DOHH2 (cell line): ENCODE results near the gene FILIP1.

Experiments
- EZH2phosphoT487 ChIP-seq: fragments of 200-600 bp; sonication (generic); IDR thresholded peaks from 2 replicates; pipeline ENCODE4 v1.6.1; 2017; ENCODE audit warnings: borderline replicate concordance, mild to moderate bottlenecking, antibody characterized with exemption, low read length, moderate library complexity, mixed read lengths
- TF ChIP-seq, protein P1 (sequence below): fragments of 200-600 bp; sonication (generic); IDR thresholded peaks from one replicate; pipeline ENCODE4 v1.5.1; 2014; ENCODE audit warnings: antibody characterized with exemption, mild to moderate bottlenecking, low read depth, low read length; ENCODE audit not compliant: poor library complexity, severe bottlenecking

DNA sequence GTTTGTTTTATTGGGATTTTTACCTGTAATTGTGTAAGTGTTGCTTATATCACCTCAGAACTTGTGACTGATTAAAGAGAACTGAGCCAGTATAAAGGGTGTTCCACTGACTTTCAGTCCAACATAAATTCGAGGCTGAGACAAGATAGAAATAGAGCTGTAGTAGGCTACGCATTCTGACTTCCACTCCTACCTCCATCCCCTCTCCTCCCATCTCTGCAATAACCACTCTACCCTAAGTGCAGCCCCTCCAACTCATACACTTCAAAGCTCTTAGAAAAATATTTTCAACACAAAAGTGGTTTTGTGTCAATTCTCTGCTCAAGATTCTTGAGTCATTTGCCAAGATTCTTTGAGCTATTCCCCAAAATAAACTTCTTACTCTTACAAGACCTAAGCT, 48.7 kb downstream of the FILIP1 start:
- TF ChIP-seq, protein P1, sequence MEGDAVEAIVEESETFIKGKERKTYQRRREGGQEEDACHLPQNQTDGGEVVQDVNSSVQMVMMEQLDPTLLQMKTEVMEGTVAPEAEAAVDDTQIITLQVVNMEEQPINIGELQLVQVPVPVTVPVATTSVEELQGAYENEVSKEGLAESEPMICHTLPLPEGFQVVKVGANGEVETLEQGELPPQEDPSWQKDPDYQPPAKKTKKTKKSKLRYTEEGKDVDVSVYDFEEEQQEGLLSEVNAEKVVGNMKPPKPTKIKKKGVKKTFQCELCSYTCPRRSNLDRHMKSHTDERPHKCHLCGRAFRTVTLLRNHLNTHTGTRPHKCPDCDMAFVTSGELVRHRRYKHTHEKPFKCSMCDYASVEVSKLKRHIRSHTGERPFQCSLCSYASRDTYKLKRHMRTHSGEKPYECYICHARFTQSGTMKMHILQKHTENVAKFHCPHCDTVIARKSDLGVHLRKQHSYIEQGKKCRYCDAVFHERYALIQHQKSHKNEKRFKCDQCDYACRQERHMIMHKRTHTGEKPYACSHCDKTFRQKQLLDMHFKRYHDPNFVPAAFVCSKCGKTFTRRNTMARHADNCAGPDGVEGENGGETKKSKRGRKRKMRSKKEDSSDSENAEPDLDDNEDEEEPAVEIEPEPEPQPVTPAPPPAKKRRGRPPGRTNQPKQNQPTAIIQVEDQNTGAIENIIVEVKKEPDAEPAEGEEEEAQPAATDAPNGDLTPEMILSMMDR, result no peak
- TF ChIP-seq EZH2phosphoT487, result no peak
